ENCODE results near the gene TRA2A.
"Not testable (repeated sequence)": the region's sequence is repeated elsewhere in the genome, so short reads cannot be mapped to it uniquely, and the experiment has no call there.

Gene TRA2A

DNA sequence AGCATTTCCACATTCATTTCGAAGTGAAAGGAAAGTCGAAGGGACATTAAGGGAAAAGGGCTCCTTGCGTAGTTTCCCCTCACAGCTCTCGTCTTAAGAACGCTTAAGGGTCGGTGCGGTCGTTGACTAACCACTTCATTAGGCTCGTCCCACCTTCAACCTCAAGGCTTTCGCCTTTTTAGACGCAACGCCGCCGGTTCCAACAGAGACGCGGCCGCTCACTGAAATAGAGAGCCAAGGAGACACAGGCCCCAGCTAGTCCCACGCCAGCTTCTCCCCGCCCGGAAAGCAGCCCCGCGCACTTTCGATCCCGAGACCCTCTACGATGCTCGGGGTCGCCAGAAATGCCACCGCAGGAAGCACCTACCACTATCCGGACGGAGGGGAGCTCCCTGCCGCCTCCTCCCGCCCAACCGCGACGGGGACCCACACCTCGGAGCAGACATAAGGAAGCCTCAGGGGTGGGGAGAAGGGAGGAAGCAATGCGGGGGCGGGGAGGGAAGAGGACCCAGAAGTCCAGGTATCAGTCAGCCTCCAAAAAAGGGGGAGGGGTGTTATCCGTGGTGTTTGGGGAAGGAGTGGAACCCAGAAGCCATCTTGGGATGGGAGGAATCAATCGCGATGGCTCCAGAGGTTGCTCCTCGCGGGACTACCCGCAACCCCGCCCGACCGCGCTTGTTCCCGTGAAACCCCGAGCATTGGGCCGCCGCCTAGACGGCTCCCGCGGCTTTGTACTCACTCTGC, 559 bp downstream of the TRA2A start:
- peak; percentile 39 to 76 for DNase-seq (ENCODE audit: low read depth in 1 of 2, low spot score in 1 of 2)
- in situ Hi-C loops (cut with HindIII; ENCODE audit: low pct_unique_long_range_greater_than_20kb, low sequenced_read_pairs): no loop called here
- no peak for TF ChIP-seq JUND (IDR thresholded peaks at IDR 0.05; ENCODE audit: low read depth)

DNA sequence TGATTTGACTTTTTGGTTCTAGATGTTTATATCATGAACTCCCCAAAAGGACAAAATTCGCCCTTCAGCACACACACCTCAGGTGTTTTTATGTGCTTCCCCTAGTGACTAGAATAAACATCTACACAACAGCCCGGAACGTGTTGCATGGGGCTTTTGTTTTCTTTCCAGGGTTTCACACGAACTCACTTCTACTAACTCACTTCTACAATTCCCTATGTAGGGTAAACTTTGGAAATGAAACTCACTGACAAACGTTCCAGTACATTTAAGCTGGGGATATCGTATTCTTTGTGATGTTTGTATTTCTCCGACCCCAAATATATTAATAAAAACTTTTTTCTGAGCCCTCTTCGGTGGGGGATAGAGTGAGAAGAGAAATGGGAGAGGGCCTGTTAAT, 1.4 kb downstream of the TRA2A start:
- peak; percentile 22 to 69 for DNase-seq (ENCODE audit: low read depth in 1 of 2, low spot score in 1 of 2)
- no peak for TF ChIP-seq JUND (IDR thresholded peaks at IDR 0.05; ENCODE audit: low read depth)
- in situ Hi-C loops (cut with HindIII; ENCODE audit: low pct_unique_long_range_greater_than_20kb, low sequenced_read_pairs): no loop called here

DNA sequence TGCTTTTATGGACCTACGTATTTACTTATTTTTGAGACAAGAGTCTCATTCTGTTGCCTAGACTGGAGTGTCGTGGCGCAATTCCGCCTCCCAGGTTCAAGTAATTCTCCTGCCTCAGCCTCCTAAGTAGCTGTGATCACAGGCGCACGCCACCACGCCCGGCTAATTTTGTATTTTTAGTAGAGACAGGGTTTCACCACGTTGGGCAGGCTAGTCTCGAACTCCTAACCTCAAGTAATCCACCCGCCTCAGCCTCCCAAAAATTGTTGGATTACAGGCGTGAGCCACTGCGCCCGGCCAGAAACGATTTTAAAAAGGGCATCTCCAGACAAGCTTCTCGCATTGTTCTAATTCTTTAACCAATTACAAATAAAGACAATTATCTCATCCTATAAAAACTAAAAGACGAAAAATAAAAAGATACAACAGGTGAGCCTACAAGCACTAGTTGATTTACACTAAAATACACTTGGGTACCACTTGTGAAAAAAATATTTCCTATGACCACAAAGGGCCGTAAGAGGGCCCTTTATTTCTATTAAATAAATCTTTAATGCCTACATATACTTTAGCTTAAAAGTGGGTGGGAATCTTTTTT, 2.4 kb downstream of the TRA2A start:
- in situ Hi-C loops (cut with HindIII; ENCODE audit: low pct_unique_long_range_greater_than_20kb, low sequenced_read_pairs): no loop called here
- DNase-seq (ENCODE audit: low read depth in 1 of 2, low spot score in 1 of 2): no peak
- TF ChIP-seq JUND (IDR thresholded peaks at IDR 0.05; ENCODE audit: low read depth): no peak

DNA sequence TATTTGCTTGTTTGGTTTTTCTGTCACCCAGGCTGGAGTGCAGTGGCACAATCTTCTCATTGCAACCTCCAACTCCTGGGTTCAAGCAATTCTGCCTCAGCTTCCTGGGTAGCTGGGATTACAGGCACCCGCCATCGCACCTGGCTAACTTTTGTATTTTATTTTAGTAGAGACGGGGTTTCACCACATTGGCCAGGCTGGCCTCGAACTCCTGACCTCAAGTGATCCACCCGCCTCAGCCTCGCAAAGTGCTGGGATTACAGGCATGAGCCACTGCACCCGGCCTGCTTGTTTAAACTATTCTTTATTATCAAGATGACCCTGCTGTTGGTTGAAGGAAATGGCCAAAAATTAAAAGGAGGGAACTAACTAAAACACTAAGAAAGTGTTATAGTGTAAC, 6.2 kb downstream of the TRA2A start:
- in situ Hi-C loops (cut with HindIII; ENCODE audit: low pct_unique_long_range_greater_than_20kb, low sequenced_read_pairs): not testable (repeated sequence)

DNA sequence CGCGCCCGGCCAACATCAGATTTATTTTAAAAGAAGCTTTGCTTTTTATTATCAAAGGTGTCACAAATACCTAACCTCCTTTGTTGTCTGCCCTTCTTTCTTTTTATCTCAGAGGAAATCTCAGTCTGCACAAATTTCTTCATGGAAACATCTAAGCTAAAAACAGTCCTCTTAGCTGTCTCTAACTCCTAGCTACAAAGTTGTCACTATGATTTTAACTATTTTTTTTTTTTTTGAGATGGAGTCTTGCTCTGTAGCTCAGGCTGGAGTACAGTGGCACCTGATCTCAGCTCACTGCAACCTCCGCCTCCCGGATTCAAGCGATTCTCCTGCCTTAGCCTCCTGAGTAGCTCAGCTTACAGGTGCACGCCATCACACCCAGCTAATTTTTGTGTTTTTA, 7.3 kb downstream of the TRA2A start:
- no peak for DNase-seq (ENCODE audit: low read depth in 1 of 2, low spot score in 1 of 2)
- in situ Hi-C loops (cut with HindIII; ENCODE audit: low pct_unique_long_range_greater_than_20kb, low sequenced_read_pairs): no loop called here
- TF ChIP-seq JUND (IDR thresholded peaks at IDR 0.05; ENCODE audit: low read depth): no peak

More for the DNA sequence above, 6.2 kb downstream of the TRA2A start:
- DNase-seq (ENCODE audit: low read depth in 1 of 2, low spot score in 1 of 2): not testable (repeated sequence)

DNA sequence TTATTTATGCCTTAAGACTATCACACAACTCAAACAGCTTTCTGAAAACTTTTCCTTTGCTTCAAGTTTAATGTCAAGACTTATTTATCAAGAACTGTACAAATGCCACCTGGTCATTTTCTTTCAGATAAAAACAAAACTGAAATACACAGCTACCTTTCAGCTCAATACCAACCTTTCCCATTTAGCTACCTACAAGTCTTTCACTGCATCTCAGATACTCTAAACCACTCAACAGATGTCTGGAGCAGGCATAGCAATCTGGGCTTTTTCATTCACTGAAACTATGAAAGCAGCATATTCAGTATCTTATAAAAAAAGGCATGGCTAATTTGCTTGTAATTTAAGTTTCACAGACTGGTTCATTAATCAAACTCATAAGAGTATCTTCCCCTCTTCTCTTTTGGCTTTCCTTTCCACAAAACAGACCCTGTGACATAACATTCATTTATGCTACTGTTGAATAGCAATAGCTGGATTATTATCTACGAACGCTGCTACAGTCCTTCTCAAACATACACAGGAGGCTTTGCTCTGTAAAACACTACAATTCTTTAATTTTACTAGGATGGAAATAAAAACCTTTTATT, 8.2 kb downstream of the TRA2A start:
- TF ChIP-seq JUND (IDR thresholded peaks at IDR 0.05; ENCODE audit: low read depth): no peak
- in situ Hi-C loops (cut with HindIII; ENCODE audit: low pct_unique_long_range_greater_than_20kb, low sequenced_read_pairs): no loop called here
- DNase-seq (ENCODE audit: low read depth in 1 of 2, low spot score in 1 of 2): no peak

DNA sequence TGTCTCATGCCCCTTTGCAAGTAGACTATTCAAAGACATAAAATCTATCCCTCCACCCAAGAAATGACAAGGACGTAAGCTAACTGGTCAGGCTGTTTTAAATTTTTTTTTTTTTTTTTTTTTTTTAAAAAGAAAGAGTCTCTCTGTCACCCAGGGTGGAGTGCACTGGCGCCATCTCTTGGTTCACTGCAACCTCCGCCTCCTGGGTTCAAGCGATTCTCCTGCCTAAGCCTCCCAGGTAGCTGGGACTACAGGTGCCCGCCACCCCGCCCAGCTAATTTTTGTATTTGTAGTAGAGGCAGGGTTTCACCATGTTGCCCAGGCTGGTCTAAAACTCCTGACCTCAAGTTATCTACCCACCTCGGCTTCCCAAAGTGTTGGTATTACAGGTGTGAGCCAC, 11.2 kb downstream of the TRA2A start:
- in situ Hi-C loops (cut with HindIII; ENCODE audit: low pct_unique_long_range_greater_than_20kb, low sequenced_read_pairs): no loop called here

DNA sequence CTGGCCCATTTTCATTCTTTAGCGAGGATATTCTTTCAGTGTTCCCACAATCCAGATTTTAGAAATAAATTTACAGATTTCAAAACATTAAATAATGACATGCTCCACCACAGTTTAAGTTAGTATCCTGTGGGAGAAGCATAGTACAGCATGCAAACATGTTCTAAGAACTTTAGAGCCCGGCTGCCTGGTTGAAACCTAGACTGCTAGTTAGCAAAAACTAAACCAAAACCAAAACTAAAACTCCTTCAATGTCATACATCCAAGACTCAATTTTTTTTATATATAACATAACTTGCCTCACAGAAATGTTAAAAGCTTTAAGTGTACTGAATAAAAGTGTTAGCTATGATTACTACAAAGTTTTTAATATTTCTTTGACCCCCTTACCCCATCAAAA, 17.0 kb downstream of the TRA2A start:
- TF ChIP-seq JUND (IDR thresholded peaks at IDR 0.05; ENCODE audit: low read depth): no peak
- DNase-seq (ENCODE audit: low read depth in 1 of 2, low spot score in 1 of 2): no peak
- in situ Hi-C loops (cut with HindIII; ENCODE audit: low pct_unique_long_range_greater_than_20kb, low sequenced_read_pairs): no loop called here

More for the DNA sequence above, 11.2 kb downstream of the TRA2A start:
- no peak for DNase-seq (ENCODE audit: low read depth in 1 of 2, low spot score in 1 of 2)
- TF ChIP-seq JUND (IDR thresholded peaks at IDR 0.05; ENCODE audit: low read depth): no peak

DNA sequence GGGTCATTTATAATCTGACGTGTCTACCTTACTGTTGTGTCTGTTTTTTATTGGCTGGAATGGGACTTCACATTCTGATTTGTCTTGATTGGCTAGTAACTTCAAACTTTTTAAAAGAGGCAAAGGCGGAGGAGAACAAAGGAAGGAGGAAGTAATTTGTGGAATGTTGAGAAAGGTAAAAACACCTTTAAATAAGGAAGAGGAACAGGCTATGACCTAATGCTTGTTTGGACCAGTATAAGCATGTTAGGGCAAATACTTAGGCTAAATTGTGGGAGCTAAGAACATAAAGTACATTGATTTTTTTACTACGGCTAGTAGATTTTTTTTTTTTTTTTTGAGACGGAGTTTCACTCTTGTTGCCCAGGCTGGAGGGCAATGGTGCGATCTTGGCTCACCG, 18.0 kb downstream of the TRA2A start:
- DNase-seq (ENCODE audit: low read depth in 1 of 2, low spot score in 1 of 2): peak in 1 of 2 experiments; percentile 46
- in situ Hi-C loops (cut with HindIII; ENCODE audit: low pct_unique_long_range_greater_than_20kb, low sequenced_read_pairs): not testable (repeated sequence)

DNA sequence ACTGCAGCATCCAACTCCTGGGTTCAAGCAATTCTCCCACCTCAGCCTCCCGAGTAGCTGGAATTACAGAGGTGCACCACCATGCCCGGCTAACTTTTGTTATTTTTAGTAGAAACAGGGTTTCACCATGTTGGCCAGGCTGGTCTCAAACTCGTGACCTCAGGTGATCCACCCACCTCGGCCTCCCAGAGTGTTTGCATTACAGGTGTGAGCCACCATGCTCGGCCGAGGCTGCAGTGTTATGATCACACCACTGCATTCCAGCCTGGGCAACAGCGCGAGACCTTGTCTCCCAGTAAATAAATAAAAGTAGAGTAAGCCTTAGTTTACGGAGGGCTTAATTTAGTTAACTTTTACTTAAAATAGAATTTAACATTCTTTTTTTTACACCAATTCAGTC, 37.8 kb downstream of the TRA2A start:
- DNase-seq (ENCODE audit: low read depth in 1 of 2, low spot score in 1 of 2): no peak
- TF ChIP-seq JUND (IDR thresholded peaks at IDR 0.05; ENCODE audit: low read depth): no peak
- in situ Hi-C loops (cut with HindIII; ENCODE audit: low pct_unique_long_range_greater_than_20kb, low sequenced_read_pairs): no loop called here

DNA sequence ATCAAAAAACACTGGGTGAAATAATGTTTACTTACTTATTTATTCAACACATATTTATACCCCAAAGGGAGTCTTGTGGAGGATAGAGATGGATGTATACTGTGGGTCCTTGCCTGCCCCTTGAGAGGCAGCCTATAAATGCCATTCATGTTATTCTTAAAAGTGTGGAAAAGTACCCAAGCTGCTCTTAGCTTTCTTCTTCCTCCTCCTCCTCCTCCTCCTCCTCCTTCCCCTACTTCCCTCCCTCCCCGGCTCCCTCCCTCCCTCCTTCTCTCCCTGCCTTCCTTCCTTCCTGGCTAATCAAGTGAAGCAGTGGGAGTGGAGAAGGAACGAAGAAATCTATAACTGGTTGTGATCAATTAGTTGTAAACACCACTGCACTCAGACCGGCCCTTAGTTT, 40.3 kb downstream of the TRA2A start:
- DNase-seq (ENCODE audit: low read depth in 1 of 2, low spot score in 1 of 2): no peak

DNA sequence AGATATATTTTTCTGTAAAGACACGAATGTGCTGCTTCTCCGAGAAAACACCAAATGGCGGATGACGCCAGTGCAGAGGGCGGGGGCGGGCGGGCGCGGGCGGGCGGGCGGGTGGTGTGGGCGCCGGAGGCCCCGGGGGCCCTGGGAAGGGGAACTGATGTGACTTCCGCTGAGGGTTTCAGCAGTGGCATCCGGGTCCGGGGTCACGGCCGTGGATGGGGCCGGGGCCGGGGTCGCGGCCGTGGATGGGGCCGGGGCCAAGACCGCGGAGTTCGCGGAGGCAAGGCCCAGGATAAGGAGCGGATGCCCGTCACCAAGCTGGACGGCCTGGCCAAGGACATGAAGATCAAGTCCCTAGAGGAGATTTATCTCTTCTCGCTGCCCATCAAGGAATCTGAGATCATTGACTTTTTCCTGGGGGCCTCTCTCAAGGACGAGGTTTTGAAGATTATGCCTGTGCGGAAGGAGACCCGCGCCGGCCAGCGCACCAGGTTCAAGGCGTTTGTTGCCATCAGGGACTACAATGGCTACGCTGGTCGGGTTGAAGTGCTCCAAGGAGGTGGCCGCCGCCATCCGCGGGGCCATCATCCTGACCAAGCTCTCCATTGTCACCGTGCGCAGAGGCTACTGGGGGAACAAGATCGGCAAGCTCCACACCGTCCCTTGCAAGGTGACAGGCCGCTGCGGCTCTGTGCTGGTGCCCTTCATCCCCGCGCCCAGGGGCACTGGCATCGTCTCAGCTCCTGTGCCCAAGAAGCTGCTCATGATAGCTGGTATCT, 41.2 kb downstream of the TRA2A start:
- in situ Hi-C loops (cut with HindIII; ENCODE audit: low pct_unique_long_range_greater_than_20kb, low sequenced_read_pairs): no loop called here
- TF ChIP-seq JUND (IDR thresholded peaks at IDR 0.05; ENCODE audit: low read depth): no peak
- DNase-seq (ENCODE audit: low read depth in 1 of 2, low spot score in 1 of 2): no peak

More for the DNA sequence above, 40.3 kb downstream of the TRA2A start:
- in situ Hi-C loops (cut with HindIII; ENCODE audit: low pct_unique_long_range_greater_than_20kb, low sequenced_read_pairs): no loop called here
- no peak for TF ChIP-seq JUND (IDR thresholded peaks at IDR 0.05; ENCODE audit: low read depth)

DNA sequence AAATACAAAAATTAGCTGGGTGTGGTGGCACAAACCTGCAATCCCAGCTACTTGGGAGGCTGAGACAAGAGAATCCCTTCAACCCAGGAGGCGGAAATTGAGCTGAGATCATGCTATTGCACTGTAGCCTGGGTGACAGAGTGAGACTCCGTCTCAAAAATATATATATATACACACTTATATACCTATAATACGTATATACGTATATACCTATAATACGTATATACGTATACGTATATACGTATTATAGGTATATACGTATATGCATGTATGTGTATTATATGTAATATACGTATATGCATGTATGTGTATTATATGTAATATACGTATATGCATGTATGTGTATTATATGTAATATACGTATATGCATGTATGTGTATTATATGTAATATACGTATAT, 43.1 kb downstream of the TRA2A start:
- DNase-seq (ENCODE audit: low read depth in 1 of 2, low spot score in 1 of 2); in situ Hi-C loops (cut with HindIII; ENCODE audit: low pct_unique_long_range_greater_than_20kb, low sequenced_read_pairs): not testable (repeated sequence)
